Measurements from ENCODE around the gene CFAP299.
"Not testable (repeated sequence)": the region's sequence is repeated elsewhere in the genome, so short reads cannot be mapped to it uniquely, and the experiment has no call there.

The CFAP299 gene

GRCh38 chr4:80333121-80333520, 2.4 kb upstream of the CFAP299 start:
- no peak for DNase-seq

GRCh38 chr4:80334568-80334967, 962 bp upstream of the CFAP299 start:
- DNase-seq, result no peak

- DNase-seq, result no peak
Measured at GRCh38 chr4:80335226-80335553, 340 bp upstream of the CFAP299 start.

GRCh38 chr4:80336582-80336981, 1.1 kb downstream of the CFAP299 start:
- no peak for DNase-seq

GRCh38 chr4:80340036-80340435, 4.5 kb downstream of the CFAP299 start:
- no peak for DNase-seq

GRCh38 chr4:80342684-80343083, 7.2 kb downstream of the CFAP299 start:
- DNase-seq, result not testable (repeated sequence)

- no peak for DNase-seq
Measured at GRCh38 chr4:80343887-80344286, 8.4 kb downstream of the CFAP299 start.

GRCh38 chr4:80360084-80360483, 24.6 kb downstream of the CFAP299 start:
- DNase-seq, result no peak

GRCh38 chr4:80360900-80361299, 25.4 kb downstream of the CFAP299 start:
- no peak for DNase-seq

GRCh38 chr4:80361329-80361900, 25.9 kb downstream of the CFAP299 start:
- DNase-seq, result no peak

GRCh38 chr4:80362578-80363181, 27.1 kb downstream of the CFAP299 start:
- no peak for DNase-seq

GRCh38 chr4:80365928-80366327, 30.4 kb downstream of the CFAP299 start:
- peak; percentile 31 for DNase-seq

GRCh38 chr4:80367737-80368136, 32.2 kb downstream of the CFAP299 start:
- no peak for DNase-seq

GRCh38 chr4:80370635-80371034, 35.1 kb downstream of the CFAP299 start:
- no peak for DNase-seq

GRCh38 chr4:80371046-80371445, 35.5 kb downstream of the CFAP299 start:
- DNase-seq, result no peak

- DNase-seq, result no peak
Measured at GRCh38 chr4:80374180-80374579, 38.6 kb downstream of the CFAP299 start.

GRCh38 chr4:80382090-80382832, 46.7 kb downstream of the CFAP299 start:
- no peak for DNase-seq

- DNase-seq, result no peak
Measured at GRCh38 chr4:80385397-80386280, 50.1 kb downstream of the CFAP299 start.

GRCh38 chr4:80386281-80386886, 50.9 kb downstream of the CFAP299 start:
- no peak for DNase-seq

- DNase-seq, result no peak
Measured at GRCh38 chr4:80387390-80388283, 52.1 kb downstream of the CFAP299 start.

GRCh38 chr4:80388284-80388607, 52.7 kb downstream of the CFAP299 start:
- DNase-seq, result no peak

- no peak for DNase-seq
Measured at GRCh38 chr4:80390178-80390577, 54.6 kb downstream of the CFAP299 start.
